NCI-H146 treated with DMSO at 0.1 percent for 48 hours (cell line): ENCODE results near the gene PRXL2B.
"Not testable (repeated sequence)": the region's sequence is repeated elsewhere in the genome, so short reads cannot be mapped to it uniquely, and the experiment has no call there.

Source experiments
- DNase-seq: peaks from one replicate; lab custom pipeline; 2025; ENCODE audit not compliant: unreplicated experiment; lab: John Stamatoyannopoulos, UW

Gene PRXL2B

DNA sequence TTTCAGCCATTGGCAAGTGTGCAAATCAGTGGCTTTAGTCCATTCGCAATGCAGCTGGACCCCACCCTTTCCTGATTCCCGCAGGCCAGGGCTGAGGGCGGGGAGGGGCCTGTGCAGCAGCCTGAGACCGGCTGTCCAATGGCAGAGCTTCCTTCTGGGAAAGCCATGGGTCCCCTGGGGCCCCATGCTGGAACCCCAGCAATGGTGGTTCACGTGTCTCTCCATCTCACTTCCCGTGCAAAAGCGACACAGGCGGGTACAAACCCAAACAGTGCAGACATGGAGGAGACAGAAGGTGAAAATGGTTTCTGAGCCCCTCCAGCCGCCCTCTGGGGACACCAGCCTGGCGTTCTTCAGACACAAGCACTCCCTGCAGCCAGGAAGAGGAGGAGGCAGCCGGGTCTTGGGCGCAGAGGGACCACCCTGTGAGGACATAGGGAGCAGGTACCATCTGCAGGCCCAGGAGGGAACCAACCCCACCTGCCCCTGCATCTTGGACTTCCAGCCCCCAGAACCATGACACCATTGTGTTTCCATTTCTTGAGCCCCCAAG lies 36.2 kb upstream of the PRXL2B start:
- DNase-seq = not testable (repeated sequence)

DNA sequence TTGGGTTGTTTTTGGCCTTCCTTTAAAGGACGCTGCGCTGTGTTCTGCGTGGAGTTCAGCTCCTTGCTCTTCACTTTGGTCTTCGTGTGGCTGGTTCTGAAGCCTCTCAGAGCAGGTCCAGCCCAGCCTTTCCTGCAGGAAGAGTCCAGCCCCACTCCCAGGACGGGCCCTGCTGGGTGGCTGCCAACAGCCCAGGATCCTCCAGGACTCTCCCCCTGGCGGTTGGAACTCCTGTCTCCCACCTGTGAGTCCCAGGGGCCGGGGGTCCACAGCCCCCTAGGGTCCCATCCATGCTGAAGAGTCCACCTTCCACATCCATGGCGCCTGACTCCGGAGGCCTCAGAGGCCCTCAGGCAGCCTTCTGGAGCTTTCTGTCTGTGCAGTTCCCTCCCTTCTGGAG lies 35.0 kb upstream of the PRXL2B start:
- DNase-seq = not testable (repeated sequence)

DNA sequence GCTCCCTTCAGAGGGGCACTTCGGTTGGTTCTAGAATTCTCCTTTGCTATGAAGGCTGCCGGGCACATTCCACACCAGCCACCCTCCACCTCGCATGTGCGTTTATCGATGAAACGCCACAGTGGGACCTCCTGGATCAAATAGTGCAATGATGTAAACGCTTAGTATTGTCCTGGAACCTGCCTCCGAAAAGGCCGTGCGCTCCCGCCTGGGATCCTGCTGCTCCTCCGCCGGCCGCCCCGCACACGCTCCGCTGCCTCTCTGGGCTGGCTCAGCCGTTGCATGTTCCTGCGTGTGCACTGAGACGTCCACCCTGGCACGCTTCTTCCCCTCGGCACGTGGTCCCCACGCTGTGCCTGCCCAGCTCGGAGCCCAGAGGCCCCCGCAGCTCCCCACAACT lies 34.4 kb upstream of the PRXL2B start:
- no peak for DNase-seq

DNA sequence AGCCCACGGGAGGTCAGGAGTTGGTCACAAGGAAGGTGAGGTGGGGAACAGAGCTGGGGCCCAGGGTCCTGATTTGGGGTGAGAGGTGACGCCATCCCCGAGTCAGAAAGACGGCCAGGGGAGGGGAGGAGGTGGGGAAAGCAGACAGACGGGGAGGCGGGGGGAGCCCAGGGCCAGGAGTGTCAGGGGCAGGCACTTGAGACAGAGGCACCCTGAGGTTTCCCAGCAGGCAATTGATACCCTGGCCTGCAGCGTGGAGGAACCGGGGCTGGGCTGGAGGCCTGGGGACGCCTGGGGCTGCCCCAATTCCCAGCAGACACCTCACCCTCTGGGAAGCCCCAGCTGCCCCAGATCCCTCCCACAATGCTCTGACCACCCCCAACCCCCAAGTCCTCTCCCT lies 33.5 kb upstream of the PRXL2B start:
- DNase-seq = not testable (repeated sequence)

DNA sequence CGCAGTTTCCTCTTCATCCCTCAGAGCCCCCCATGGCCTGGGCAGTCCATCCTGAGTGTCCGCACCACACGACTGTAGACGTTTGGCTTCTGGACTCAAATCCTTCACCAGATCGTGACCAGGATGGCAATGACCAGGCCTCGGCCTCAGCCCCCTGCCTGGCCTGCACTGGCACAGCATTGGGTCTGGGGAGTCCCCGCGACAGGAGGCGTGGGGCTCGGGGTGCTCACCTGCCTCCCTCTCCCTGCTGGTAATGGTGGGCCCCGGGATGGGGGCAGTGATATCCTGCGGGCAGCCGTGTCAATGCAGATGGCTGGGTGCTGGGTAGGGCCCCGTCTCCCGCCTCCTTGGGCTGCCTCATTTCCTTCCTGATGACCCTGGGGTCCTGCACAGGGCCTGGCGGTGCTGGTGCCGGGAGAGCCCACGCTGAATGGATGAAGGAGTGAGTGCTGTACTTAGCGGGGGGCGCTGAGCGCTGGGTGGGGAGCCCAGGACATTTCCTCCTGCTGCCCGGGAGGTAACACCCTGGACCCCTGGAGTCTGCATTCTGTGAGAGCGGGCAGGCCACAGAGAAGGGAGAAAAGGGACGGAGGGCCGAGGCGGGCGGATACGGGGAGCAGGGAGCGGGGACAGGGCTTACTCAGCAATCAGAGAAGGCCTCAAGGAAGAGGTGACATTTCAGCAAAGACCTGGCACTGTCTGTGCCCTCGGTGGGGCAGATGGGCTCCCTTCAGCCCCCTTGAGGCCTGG lies 32.5 kb upstream of the PRXL2B start:
- no peak for DNase-seq

DNA sequence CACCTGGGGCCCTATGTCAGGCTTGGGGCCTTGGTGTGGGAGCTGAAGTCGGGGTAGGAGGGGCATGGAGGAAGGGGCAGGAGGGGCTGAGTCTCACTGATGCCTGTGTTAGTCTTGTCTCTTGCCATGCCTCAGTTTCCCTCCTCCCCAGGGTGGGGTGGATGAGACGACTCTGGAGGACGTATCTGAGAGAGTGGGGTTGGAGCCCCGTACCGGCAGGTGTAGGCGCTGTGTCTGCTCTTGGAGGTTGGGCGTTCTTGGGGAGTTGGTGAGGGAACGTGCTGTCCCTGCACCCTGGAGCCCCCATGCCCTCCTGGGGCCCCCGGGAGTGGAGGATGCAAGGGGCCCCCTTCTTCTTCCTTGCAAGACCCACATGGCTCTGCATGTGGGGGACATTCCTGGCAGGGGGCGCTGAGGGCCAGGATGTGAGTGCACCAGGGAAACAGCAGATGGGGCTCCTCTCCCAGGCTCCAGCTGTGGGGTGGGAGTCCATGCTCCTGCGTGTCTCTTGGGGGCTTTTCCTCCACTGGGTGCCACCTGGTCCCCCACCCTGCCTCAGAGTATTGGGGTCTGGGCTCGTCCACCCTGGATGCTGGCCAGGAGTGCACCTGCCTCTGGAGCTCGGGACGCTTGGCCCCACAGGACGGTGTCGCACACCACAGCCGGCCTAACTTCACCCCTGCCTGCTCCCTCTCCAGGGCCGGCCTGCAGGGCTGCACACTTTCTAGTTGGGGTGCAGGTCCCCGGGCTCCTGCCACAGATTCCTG lies 31.8 kb upstream of the PRXL2B start:
- DNase-seq = no peak

DNA sequence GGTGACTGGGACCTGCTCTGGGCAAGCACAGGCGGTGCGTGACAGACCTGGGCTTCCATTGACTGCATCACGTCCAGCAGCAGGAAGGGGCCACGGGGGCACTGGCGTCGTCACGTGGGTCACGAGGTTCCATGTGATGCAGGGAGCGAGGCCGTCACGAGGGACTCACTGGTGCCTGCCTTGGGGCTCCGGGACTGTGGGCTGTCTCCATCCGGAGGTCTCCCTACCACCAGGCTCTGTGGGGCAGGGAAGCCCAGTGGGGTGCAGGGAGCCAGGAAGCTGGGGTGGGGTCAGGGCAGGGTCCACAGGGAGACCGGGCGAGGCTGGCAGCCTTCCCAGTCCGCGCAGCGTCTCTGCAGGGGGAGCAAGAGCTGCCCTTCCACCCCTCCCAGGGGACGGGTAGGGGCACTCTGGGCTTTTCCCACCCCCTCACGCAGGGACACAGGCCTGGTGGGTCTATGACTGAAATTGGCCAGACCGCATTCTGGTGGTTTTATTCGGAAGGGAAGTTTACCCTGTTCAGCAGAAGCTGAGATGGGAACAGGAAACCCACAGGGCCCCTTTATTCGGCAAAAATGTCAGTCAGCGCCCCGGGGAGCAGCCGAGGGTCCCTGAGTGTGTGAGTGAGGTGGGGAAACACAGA lies 30.8 kb upstream of the PRXL2B start:
- DNase-seq = no peak

DNA sequence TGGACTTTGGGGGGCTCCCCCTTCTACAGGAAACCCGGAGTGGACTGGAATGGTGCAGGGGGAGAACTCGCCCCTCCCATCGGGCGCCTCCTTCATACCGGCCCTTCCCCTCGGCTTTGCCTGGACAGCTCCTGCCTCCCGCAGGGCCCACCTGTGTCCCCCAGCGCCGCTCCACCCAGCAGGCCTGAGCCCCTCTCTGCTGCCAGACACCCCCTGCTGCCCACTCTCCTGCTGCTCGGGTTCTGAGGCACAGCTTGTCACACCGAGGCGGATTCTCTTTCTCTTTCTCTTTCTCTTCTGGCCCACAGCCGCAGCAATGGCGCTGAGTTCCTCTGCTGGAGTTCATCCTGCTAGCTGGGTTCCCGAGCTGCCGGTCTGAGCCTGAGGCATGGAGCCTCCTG lies 30.3 kb upstream of the PRXL2B start, which contains the start of gene TNFRSF14:
Gene TNFRSF14, plus strand, starts transcription at position 95 of the 401 bp plus-strand sequence. Its CDS starts 294 bp downstream, at position 389.
- peak; percentile 3 for DNase-seq

DNA sequence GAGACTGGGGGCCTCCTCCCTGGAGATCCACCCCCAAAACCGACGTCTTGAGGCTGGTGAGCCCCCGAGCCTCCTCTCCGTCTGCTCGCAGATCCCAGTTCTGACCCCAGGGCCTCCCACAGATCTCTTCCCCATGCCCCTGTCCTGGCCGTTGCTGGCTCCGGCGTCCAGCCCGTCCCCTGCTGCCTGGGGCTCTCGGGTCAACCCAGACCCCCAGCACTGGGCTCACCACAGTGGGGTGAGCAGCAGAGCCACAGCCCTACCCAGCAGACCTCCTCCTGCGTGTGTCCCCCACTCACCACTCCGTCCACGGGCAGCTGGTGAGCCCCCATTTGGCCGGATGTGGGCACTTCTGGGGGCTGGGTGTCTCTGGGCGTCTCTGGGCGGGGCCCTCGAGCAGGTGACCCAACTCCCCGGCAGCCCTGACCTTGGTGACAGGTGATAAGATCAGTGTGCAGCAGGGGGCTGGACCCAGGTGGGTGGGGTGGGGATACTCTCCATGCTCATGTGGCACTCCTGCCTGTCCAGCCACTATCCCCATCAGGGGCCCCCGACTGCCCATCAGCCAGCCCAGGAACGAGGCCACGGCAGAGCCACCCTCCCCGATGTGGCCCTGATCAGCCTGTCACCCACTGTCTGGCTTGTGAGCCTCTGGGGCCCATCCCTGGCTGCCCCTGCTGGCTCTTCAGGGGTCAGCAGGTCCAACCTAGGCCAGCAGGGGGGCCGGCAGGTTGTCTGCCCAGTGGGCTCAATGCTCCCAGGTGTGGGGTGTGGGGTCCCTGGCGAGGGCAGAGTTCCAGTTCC lies 29.7 kb upstream of the PRXL2B start:
- no peak for DNase-seq

DNA sequence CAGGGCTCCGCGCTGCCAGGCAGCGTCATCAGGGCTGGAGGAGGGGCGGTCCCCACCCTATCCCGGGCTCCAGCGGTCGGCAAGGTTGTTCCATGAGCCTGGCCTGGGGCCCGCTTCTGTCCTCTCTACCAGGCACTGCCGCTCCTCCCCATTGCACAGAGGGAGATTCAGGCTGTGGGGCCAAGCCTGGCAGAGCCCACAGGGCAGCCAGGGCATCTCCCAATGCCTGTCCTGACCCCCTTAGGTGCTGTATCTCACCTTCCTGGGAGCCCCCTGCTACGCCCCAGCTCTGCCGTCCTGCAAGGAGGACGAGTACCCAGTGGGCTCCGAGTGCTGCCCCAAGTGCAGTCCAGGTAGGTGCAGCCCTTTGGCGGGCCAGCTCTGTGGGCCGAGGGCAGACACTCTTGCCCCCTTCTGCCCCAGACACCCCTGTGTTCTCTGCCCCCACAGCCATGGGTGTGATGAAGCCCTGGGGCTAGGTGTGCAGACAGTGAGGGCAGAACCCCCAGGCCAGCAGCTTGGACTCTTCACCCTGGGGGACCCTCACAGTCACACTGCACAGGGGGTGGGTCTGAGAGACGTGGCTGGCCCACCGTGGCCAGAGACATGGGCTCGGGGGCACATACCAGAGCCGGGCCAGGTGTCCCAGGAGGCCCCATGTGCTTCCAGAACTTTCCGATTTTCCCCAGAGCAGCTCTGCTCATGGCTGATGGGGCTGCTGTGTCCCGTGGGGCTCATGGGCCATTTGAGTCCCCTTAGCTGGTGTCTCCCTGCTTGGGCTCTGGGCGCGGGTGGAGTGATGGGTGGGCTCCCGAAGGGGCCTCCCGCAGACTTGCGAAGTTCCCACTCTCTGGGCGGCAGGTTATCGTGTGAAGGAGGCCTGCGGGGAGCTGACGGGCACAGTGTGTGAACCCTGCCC lies 28.8 kb upstream of the PRXL2B start:
- no peak for DNase-seq

DNA sequence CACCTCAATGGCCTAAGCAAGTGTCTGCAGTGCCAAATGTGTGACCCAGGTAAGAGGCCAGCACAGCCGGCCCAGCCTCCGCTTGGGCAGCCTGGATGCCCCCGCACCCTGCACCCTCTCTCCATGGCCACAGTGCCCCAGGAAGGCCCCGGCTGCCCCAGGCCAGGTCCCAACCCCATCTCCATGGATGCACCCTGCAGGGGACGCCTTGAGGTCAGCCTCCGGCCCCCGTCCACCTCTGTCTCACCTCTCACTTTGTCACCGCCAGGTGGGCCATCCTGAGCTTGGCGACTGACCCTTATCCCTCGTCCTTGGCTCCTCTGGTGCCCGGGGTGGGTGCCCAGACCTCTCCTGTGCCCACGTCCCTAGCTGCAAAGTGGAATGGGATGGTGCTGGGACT lies 28.2 kb upstream of the PRXL2B start:
- no peak for DNase-seq

DNA sequence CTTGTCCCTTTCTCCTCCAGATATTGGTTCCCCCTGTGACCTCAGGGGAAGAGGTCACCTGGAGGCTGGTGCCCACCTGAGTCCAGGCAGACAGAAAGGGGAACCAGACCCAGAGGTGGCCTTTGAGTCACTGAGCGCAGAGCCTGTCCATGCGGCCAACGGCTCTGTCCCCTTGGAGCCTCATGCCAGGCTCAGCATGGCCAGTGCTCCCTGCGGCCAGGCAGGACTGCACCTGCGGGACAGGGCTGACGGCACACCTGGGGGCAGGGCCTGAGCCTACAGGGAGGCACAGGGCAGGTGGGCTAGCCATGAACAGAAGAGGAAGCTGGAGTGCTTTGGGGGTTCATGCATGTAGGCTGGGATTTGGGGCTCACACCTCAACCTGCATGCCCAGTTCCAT lies 27.7 kb upstream of the PRXL2B start:
- no peak for DNase-seq

DNA sequence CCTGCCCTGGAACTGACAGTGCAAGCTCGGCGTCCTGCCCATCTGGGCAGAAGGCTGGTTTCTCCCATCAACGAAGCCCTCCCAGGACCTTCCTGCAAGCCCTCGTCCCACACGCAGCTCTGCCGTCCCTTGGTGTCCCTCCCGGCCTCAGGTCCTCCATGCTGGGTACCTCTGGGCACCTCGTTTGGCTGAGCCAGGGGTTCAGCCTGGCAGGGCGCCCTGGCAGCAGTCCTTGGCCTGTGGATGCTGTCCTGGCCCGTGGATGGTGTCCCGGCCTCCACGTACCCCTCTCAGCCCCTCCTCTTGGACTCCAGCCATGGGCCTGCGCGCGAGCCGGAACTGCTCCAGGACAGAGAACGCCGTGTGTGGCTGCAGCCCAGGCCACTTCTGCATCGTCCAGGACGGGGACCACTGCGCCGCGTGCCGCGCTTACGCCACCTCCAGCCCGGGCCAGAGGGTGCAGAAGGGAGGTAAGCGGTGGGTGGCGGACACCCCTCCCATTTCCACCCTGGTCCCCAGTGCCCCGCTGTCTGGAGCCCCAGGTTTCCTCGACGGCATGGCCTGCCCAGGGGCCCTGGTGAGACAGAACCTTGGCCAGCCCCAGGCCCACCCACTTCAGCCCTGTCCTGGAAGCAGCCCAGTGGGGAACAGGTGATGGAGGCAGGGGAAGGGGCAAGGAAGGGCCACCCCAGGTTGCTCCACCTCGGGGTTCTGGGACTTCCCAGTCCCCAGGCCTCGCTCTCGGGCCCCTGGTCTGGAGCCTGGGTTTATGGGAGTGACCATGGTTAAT lies 26.9 kb upstream of the PRXL2B start:
- no peak for DNase-seq

DNA sequence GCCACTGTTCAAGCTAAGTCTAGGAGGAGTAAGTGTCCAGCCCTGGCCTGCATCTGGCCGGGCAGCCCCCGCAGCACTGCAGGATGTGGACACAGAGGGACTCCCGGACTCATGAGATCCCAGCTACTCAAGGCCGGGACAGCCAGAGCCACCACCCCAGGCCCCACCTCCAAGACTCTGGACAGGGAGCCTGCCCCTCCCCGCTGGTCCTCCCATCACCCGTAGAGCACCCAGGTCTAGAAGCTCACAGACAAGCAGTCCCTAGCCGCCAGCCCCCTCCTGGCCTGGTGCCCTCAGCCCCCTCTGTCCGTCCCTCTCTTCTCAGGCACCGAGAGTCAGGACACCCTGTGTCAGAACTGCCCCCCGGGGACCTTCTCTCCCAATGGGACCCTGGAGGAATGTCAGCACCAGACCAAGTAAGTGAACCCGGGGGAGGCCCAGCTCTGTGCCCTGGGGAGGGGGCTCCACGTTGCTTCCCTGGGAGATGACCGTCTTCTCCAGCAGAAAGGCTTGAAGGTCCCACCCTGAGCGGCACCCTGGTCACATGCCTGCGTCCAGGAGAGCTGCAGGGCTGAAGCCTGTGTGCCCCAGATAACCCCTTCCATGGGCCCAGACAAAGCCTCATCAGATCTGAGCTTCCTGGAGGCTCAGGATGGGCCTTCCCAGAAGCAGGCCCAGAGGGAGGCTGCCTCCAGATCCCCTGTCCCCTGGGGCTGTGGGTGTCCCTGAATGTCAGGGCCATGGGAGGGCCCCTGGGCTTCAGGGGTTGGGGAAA lies 26.1 kb upstream of the PRXL2B start:
- no peak for DNase-seq

DNA sequence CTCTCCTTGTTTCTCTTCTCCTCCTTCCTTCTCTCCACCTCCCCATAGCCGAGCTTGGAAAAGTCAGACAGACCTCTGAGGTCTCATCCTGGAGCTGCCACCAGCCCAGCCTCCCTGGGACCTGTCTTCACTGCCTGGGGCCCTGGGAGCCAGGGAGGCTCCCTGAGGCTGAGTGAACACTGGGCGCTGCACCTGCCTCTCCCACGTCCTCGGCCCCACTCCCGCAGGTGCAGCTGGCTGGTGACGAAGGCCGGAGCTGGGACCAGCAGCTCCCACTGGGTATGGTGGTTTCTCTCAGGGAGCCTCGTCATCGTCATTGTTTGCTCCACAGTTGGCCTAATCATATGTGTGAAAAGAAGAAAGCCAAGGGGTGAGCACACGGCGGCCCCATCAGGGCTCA lies 25.1 kb upstream of the PRXL2B start:
- no peak for DNase-seq

DNA sequence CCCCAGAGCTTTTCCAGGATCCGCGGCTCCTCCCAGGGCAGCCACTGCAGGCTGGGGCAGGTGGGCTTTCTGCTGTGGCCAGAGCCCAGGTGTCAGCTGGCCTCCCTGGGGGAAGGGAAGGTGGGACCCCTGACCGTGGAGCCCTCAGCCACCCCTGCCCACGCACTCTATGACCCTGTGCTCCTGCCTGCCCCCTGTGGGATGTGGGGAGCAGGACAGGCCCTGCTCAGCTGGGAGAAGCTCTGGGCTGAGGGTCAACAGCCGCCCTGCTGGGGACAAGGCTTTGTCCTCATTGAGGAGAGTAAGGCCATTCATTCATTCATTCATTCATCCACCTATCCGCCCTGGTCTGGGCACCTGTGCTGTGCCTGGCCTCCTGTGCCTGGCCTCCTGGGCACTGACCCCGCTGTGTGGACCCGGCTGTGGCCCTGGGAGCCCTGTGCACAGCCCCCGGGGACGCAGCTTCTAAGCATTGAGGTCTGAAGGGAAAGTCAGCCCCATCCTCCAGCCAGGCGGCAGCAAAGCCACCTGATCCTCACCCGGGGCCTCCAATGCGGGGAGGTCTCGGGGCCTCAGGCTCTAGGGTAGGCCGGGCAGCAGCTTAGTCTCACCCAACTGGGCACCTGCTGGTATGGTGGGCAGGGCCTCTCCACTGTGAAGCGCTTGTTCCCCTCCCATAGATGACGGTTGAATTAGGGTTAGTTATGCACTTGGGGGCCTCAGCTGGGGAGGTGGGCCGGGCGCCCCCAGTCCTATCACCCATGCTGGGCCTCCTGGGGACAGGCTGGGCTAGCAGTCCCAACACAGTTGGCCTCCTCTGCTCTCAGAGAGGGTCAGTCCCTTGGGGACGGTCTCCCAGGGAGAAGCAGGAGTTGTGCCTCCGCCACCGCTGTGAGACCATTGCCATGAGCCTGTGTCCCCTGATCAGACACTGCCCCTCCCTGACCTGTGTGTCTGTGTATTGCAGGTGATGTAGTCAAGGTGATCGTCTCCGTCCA lies 24.4 kb upstream of the PRXL2B start:
- no peak for DNase-seq

DNA sequence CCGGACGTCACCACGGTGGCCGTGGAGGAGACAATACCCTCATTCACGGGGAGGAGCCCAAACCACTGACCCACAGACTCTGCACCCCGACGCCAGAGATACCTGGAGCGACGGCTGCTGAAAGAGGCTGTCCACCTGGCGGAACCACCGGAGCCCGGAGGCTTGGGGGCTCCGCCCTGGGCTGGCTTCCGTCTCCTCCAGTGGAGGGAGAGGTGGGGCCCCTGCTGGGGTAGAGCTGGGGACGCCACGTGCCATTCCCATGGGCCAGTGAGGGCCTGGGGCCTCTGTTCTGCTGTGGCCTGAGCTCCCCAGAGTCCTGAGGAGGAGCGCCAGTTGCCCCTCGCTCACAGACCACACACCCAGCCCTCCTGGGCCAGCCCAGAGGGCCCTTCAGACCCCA lies 23.4 kb upstream of the PRXL2B start:
- no peak for DNase-seq
